ENCODE data around the gene RABL6.
"Not testable (repeated sequence)": the region's sequence is repeated elsewhere in the genome, so short reads cannot be mapped to it uniquely, and the experiment has no call there.

The RABL6 gene

DNA sequence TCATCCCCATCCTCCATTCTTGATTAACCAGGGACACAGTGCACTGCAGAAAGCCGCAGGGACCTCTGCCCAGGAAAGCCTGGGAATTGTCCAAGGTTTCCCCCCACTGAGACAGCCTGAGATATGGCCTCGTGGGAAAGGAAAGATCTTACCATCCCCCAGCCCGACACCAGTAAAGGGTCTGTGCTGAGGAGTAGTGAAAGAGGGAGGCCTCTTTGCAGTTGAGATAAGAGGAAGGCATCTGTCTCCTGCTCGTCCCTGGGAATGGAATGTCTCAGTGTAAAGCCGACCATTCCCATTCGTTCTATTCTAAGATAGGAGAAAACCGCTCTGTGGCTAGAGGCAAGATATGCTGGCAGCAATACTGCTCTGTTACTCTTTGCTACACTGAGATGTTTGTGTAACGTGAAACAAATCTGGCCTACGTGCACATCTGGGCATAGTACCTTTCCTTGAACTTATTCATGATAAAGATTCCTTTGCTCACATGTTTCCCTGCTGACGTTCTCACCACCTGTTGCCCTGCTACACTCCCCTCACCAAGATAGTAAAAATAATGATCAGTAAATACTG, 10.9 kb upstream of the RABL6 start:
- not testable (repeated sequence) for DNase-seq

GRCh38 chr9:136798708-136799078, 9.1 kb upstream of the RABL6 start:
- no peak for DNase-seq

GRCh38 chr9:136799079-136799853, 8.5 kb upstream of the RABL6 start:
- no peak for DNase-seq

- peak; percentile 85 for DNase-seq
Measured at GRCh38 chr9:136799854-136800657, 7.7 kb upstream of the RABL6 start.

DNA sequence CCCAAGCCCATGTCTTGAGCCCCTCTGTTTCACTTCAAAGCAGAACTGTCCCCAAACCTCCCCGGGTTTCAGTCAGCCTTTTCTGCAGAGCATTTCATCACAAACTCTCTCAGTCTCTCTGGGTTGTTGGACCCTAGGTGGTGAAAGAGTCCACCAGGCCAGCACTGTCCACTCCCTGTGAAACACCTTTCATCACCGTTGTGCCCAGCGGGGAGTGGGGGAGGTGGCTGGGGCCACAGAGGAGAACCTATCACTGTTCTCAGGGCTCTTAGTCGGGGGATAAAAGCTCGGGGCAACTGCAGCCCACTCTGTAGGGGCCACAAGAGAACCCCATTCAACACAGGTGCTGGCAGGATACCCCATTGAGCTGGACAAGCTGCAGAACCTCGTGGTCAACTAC, 5.4 kb upstream of the RABL6 start:
- DNase-seq = no peak

- DNase-seq = not testable (repeated sequence)
Measured at GRCh38 chr9:136803009-136803550, 4.7 kb upstream of the RABL6 start.

DNA sequence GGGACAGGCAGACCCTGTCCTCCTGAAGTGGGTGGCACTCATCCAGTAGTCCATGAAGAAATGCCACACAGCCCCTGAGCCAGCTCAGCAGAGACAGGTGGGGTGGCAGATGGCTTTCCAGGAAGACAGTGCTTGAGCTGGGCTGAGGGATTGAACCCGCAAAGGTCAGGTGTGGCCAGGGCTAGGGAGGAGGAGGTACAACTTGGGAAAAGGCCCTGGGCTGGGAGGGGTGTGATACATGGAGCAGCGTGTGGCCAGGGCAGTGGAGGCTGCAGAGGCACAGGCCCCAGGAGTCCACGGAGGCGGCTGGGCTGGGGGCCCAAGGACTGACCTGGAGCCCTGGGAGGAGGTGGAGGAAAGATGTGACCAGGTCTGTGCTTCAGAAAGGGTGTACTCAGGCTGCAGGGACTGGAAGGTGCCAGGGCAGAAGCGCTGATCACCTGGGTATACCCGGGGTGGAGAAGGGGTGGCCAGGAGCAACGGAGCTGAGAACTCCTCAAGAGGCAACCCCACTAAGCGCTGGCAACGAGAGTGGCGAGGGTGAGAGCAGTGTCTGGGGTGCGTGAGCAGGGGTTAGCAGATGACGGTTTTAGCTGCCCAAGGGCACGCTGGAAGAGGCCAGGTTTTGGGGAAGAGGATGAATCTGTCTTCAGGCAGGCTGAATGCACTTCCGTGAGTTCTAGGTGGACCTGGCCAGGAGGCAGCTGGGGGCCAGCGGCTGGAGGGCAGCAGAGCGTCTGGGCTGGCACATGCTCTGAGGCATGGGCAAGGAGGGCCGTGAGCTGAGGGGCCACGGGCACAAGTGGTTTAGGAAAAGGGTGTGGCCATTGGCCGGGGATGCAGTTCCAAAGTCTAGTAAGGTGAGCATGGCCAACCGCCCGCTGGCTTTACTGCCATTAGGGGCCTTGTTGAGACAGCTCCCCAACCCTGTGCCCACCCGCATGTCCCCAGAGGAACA, 3.9 kb upstream of the RABL6 start:
- DNase-seq = no peak

- DNase-seq = no peak
Measured at GRCh38 chr9:136804509-136805206, 3.1 kb upstream of the RABL6 start.

DNA sequence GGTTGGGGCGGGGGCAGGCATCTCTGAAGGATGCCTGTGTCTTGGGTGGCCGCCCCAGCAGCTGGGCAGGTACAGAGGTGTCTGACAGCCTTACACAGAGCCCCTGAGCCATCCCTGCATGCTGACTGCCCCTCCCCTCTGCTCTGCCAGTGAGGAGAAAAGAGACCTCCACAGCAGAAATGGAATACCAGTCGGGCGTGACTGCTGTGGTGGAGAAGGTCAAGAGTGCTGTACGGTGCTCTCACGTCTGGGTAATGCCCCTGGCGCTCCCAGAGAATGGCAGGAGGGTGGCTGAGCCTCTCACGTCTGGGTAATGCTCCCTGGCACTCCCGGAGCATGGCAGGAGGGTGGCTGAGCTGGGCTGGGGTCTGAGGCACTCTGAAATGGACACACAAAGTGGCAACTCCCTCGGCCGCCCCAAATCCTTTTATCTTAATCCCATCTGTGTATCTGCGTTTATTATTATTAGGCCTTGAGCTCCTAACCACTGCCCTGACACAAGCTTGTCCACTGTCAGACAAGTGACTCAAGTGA, 2.5 kb upstream of the RABL6 start:
- no peak for DNase-seq

DNA sequence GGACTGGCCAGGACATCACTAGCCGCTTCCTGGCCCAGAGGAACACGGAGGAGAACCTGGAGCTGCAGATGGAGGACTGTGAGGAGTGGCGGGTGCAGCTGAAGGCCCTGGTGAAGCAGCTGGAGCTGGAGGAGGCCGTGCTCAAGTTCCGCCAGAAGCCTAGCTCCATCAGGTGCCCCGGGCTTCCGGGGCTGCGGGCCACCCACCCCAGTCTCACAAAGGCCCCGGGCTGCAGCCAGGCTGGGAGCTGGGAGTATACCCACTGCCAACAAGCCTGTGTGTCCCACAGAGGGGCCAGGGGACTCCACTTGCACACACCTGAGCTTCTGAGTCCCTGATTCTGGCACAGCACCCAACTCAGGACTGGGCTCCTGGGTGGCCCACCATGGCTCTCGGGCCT, 1.7 kb upstream of the RABL6 start:
- DNase-seq = no peak

DNA sequence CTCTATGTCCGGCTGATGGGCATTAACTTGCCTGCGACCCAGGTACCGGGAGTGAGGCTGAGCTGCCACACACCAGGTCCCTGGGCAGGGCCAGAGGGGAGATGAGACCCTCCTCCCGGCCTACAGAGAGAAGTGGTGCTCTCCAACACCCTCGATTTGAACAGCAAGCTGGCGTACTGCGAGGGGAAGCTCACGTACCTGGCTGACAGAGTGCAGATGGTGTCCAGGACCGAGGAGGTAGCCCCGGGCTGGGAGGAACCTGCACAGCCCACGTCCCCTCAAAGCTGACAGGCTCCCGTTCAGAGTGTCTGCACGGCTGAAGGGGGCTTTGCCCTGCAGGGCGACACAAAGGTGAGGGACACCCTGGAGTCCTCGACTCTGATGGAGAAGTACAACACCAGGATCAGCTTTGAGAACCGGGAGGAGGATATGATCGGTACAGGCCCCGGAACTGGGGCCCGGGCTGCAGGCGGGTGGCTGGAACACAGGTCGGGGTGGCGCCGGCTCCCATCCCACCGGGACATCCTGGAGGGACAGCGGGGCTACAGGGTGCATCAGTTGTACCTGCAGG, 1.0 kb upstream of the RABL6 start:
- DNase-seq = no peak

GRCh38 chr9:136808075-136808805, 492 bp downstream of the RABL6 start:
- peak; percentile 51 for DNase-seq

GRCh38 chr9:136808806-136809158, 1.0 kb downstream of the RABL6 start:
- no peak for DNase-seq

DNA sequence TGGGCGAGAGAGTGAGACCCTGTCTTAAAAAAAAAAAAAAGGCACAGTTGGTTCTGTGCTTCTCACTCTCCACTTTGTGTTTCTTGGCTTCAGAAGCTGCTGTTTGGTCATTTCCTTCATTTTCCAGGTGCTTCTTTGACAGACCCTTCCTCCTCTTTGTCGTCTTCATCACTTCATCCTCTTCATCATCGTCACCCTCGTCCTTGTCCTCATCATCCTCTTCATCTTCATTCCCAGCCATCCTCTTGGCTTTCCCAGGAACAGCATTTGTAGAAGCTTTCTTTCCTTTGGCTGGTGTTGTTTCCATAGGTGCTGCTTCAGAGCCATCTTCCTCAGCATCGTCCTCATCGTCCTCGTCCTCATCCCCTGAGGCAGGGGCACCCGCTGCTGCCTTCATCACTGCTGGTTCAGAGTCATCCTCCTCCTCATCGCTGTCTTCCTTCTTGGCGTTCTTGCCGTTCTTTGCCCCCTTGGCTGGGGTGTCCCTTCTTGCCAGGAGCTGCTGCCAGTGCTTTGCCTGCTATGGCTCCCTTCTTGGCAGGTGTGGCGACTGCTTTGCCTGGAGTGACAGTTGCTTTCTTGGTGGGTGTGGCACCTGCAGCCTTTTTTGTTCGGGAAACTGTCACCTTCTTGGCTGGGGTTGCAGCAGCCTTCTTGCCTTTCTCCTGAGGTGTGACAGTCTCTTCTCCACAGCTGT, 7.1 kb downstream of the RABL6 start:
- no peak for DNase-seq

GRCh38 chr9:136815422-136815782, 7.7 kb downstream of the RABL6 start:
- DNase-seq = no peak

DNA sequence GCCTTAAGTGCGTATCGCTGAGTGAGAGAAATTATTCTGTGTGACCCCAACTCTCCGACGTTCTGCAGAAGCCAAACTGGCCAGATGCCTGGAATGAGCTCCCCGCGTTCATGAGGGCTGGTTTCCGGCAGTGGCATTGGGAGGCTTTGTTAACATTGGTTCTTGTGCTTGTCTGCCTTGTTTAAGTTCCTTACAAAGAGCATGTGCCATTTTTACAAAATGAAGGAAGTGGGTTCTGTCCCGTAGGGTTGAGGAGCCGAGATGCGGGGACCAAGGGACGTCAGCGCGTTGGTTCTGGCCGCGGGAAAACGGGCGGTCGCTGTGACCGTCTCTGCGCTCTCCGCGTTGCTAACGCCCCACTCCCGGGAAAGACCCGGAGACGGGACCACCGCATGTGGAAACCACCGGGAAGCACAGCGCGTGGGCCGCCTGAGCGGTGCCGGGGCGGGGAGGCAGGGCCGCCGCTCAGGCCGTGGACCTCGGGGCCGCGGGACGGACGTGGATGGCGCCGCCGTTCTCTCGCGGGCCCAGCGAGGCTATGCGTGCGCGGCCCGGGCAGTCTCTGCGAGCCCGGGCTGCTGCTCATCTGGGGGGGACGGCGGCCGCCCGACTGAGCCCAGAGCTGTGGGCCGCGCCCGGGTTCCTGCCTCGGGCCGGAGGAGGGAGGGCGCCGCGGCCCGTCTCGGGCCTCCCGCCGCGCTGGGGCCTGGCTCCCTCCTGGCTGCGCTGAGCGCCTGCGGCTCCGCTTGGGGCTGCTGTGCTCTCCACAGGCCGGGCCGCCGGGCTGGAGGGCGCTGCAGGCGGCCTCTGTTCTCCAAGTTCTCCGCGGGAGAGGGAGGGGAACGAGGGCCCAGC, 13.4 kb downstream of the RABL6 start:
- DNase-seq = no peak

- no peak for DNase-seq
Measured at GRCh38 chr9:136821826-136822544, 14.2 kb downstream of the RABL6 start.
